Embryonic facial prominence (tissue), 1 donor: ENCODE data around the gene PLSCR5.

Experiments used
- DNase-seq: peaks from one replicate; pipeline ENCODE4 v3.0.0-alpha.2; 2016; ENCODE audit errors: extremely low spot score

The PLSCR5 gene

GRCh38 chr3:146544002-146544928 is 60.9 kb downstream of the PLSCR5 start, which contains the start of gene PLSCR1:
PLSCR1 (minus strand) TSS chr3:146544607; CDS start chr3:146536552, 8,055 bp downstream.
- peak; percentile 76 for DNase-seq

- DNase-seq: peak; percentile 37
These were observed 61.6 kb downstream of the PLSCR5 start for GRCh38 chr3:146543461-146544001.

- no peak for DNase-seq
These were observed 62.2 kb downstream of the PLSCR5 start for GRCh38 chr3:146542978-146543377.

GRCh38 chr3:146542179-146542578 is 63.0 kb downstream of the PLSCR5 start:
- no peak for DNase-seq

- DNase-seq: no peak
These were observed 64.2 kb downstream of the PLSCR5 start for GRCh38 chr3:146540978-146541377.

- DNase-seq: no peak
These were observed 64.9 kb downstream of the PLSCR5 start for GRCh38 chr3:146540236-146540635.

GRCh38 chr3:146539315-146539714 is 65.8 kb downstream of the PLSCR5 start:
- no peak for DNase-seq

- no peak for DNase-seq
These were observed 67.5 kb downstream of the PLSCR5 start for GRCh38 chr3:146537603-146538002.

- DNase-seq: no peak
These were observed 68.5 kb downstream of the PLSCR5 start for GRCh38 chr3:146536681-146537080.
